ENCODE results near the gene ZNF148. TPM values are rescaled to one million over a fixed set of nuclear protein-coding genes. Genes with fewer than 3 reads are reported as not detected.

The ZNF148 gene
- polyA plus RNA-seq, 3 donors, result 6.5 to 48.4 (median 34.1) TPM

- Histone ChIP-seq H3K4me1 (ENCODE audit: control insufficient read depth in 1 of 2, insufficient read depth in 2 of 2, low read length in 2 of 2) (no peaks in the 10 kb centered on the region), H3K4me3 (replicated peaks in 1 of 3; ENCODE audit: low read depth in 2 of 3, low read length in 3 of 3) (no peak overlapping the region), H3K9ac (ENCODE audit: insufficient read depth, low read length, poor library complexity, severe bottlenecking) (no peak overlapping the region), H3K9me3 (replicated peaks in 1 of 2; ENCODE audit: control insufficient read depth in 1 of 2, insufficient read depth in 1 of 2, low read length in 2 of 2) (no peaks in the 10 kb centered on the region), H3K4me2 (replicated peaks; ENCODE audit: extremely low read depth, low read length, poor library complexity, severe bottlenecking) (no peak overlapping the region), H2AFZ (ENCODE audit: insufficient read depth, low read depth, low read length, poor library complexity, severe bottlenecking) (no peak overlapping the region), H3K27ac (ENCODE audit: low read depth in 1 of 2, low read length in 2 of 2) (no peak overlapping the region), H3K36me3 (replicated peaks in 1 of 2; ENCODE audit: control insufficient read depth in 1 of 2, insufficient read depth in 2 of 2, low read length in 2 of 2) (peaks cover 24 to 72% of the 10 kb centered on the region in 2 donors), H3K27me3 (ENCODE audit: control insufficient read depth in 2 of 2, insufficient read depth in 2 of 2, low read length in 2 of 2) (no peaks in the 10 kb centered on the region), H4K20me1 (ENCODE audit: insufficient read depth, low read length) (peaks cover 16% of the 10 kb centered on the region), H3K79me2 (ENCODE audit: insufficient read depth, low read length) (no peaks in the 10 kb centered on the region)
- H3K4me3 Mint-ChIP-seq, result no peak overlapping the region
- H3K27ac Mint-ChIP-seq, result no peak overlapping the region
- intact Hi-C loops (cut with micrococcal nuclease), result no loop called here
- no peaks in the 10 kb centered on the region for H3K9me3 Mint-ChIP-seq
- no peak for DNase-seq
- H3K36me3 Mint-ChIP-seq, result peaks cover 48 to 53% of the 10 kb centered on the region in 2 donors
- no peaks in the 10 kb centered on the region for H3K27me3 Mint-ChIP-seq (ENCODE audit: low read depth in 3 of 3)
- no CpG with 5 or more reads among the region's 3 CpGs for WGBS (ENCODE audit: insufficient coverage)
- TF ChIP-seq CTCF (IDR thresholded peaks at IDR 0.05), result no peak
- H3K4me1 Mint-ChIP-seq, result no peaks in the 10 kb centered on the region
Measured at GRCh38 chr3:125231895-125232294, 143.2 kb downstream of the ZNF148 start.

GRCh38 chr3:125229707-125230106, 145.4 kb downstream of the ZNF148 start:
- Mint-ChIP-seq H3K36me3 (peaks cover 49 to 51% of the 10 kb centered on the region in 2 donors), H3K27ac (no peak overlapping the region), H3K4me1 (no peaks in the 10 kb centered on the region), H3K9me3 (no peaks in the 10 kb centered on the region), H3K4me3 (no peak overlapping the region), H3K27me3 (ENCODE audit: low read depth in 3 of 3) (no peaks in the 10 kb centered on the region)
- Histone ChIP-seq H3K4me3 (replicated peaks in 1 of 3; ENCODE audit: low read depth in 2 of 3, low read length in 3 of 3) (no peak overlapping the region), H4K20me1 (ENCODE audit: insufficient read depth, low read length) (peaks cover 4% of the 10 kb centered on the region), H3K9me3 (replicated peaks in 1 of 2; ENCODE audit: control insufficient read depth in 1 of 2, insufficient read depth in 1 of 2, low read length in 2 of 2) (no peaks in the 10 kb centered on the region), H3K79me2 (ENCODE audit: insufficient read depth, low read length) (no peaks in the 10 kb centered on the region), H3K9ac (ENCODE audit: insufficient read depth, low read length, poor library complexity, severe bottlenecking) (no peak overlapping the region), H3K4me2 (replicated peaks; ENCODE audit: extremely low read depth, low read length, poor library complexity, severe bottlenecking) (no peak overlapping the region), H3K27ac (ENCODE audit: low read depth in 1 of 2, low read length in 2 of 2) (no peak overlapping the region), H2AFZ (ENCODE audit: insufficient read depth, low read depth, low read length, poor library complexity, severe bottlenecking) (no peak overlapping the region), H3K4me1 (ENCODE audit: control insufficient read depth in 1 of 2, insufficient read depth in 2 of 2, low read length in 2 of 2) (no peaks in the 10 kb centered on the region), H3K27me3 (ENCODE audit: control insufficient read depth in 2 of 2, insufficient read depth in 2 of 2, low read length in 2 of 2) (no peaks in the 10 kb centered on the region), H3K36me3 (replicated peaks in 1 of 2; ENCODE audit: control insufficient read depth in 1 of 2, insufficient read depth in 2 of 2, low read length in 2 of 2) (peaks cover 24 to 74% of the 10 kb centered on the region in 2 donors)
- intact Hi-C loops (cut with micrococcal nuclease), result no loop called here
- no CpG with 5 or more reads among the region's 1 CpG for WGBS (ENCODE audit: insufficient coverage)
- TF ChIP-seq CTCF (IDR thresholded peaks at IDR 0.05), result no peak
- no peak for DNase-seq
